Tibial nerve (tissue), 4 donors: ENCODE measurements around the gene CFAP20DC.
"Not testable (repeated sequence)": the region's sequence is repeated elsewhere in the genome, so short reads cannot be mapped to it uniquely, and the experiment has no call there.

ENCODE experiments used
- EP300 ChIP-seq, 2 donors: sonication (generic); formaldehyde crosslinking; IDR thresholded peaks; one replicate each; pipeline ENCODE4 v1.6.1; 2017; ENCODE audit warnings: antibody characterized with exemption in 2 of 2, mild to moderate bottlenecking in 1 of 2
- POLR2A ChIP-seq, 2 donors: fragments of 450-650 bp; IDR thresholded peaks; one replicate each; pipeline ENCODE4 v1.6.1; 2017; ENCODE audit warnings: antibody characterized with exemption in 2 of 2, mild to moderate bottlenecking in 2 of 2, moderate library complexity in 2 of 2
- TF ChIP-seq, protein P1 (sequence below), 5 experiments: fragments of 200-600 bp in 3 of 5; fragments of 450-650 bp in 2 of 5; sonication (generic) in 3 of 5; IDR thresholded peaks; one replicate each; pipeline ENCODE4 v1.5.1; 2016 to 2019; ENCODE audit warnings: antibody characterized with exemption in 5 of 5, mild to moderate bottlenecking in 3 of 5, moderate library complexity in 2 of 5

DNA sequence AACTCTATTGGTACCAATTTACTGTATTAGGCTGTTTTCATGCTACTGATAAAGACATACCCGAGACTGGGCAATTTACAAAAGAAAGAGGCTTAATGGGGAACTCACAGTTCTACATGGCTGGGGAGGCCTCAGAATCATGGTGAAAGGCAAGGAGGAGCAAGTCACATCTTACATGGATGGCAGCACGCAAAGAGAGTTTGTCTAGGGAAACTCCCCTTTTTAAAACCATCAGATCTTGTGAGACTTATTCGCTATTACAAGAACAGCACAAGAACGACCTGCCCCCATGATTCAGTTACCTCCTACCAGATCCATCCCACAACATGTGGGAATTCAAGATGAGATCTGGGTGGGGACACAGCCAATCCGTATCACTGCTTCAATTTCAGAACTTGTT, 154.1 kb downstream of the CFAP20DC start:
- TF ChIP-seq, protein P1, sequence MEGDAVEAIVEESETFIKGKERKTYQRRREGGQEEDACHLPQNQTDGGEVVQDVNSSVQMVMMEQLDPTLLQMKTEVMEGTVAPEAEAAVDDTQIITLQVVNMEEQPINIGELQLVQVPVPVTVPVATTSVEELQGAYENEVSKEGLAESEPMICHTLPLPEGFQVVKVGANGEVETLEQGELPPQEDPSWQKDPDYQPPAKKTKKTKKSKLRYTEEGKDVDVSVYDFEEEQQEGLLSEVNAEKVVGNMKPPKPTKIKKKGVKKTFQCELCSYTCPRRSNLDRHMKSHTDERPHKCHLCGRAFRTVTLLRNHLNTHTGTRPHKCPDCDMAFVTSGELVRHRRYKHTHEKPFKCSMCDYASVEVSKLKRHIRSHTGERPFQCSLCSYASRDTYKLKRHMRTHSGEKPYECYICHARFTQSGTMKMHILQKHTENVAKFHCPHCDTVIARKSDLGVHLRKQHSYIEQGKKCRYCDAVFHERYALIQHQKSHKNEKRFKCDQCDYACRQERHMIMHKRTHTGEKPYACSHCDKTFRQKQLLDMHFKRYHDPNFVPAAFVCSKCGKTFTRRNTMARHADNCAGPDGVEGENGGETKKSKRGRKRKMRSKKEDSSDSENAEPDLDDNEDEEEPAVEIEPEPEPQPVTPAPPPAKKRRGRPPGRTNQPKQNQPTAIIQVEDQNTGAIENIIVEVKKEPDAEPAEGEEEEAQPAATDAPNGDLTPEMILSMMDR (IDR thresholded peaks at IDR 0.05), result not testable (repeated sequence)
- not testable (repeated sequence) for TF ChIP-seq POLR2A, EP300 (IDR thresholded peaks at IDR 0.05)
